Epithelial cell of esophagus (primary cell): Measurements from ENCODE around the gene AP3M1.

Source experiments
- DNase-seq: peaks from one replicate; pipeline ENCODE4 v3.0.0; 2010; ENCODE audit warnings: low read depth
- H3K4me3 ChIP-seq: 2 replicates; pipeline ENCODE4 v1.5.1; 2011; ENCODE audit warnings: mild to moderate bottlenecking, low read length, control low read depth
- TF ChIP-seq, protein P1 (sequence below): IDR thresholded peaks from 2 replicates; pipeline ENCODE4 v1.5.1; 2011; ENCODE audit warnings: low read depth, mild to moderate bottlenecking, low read length, control low read depth, inconsistent platforms; ENCODE audit not compliant: insufficient read depth; ENCODE audit errors: missing control alignments

The AP3M1 gene

DNA sequence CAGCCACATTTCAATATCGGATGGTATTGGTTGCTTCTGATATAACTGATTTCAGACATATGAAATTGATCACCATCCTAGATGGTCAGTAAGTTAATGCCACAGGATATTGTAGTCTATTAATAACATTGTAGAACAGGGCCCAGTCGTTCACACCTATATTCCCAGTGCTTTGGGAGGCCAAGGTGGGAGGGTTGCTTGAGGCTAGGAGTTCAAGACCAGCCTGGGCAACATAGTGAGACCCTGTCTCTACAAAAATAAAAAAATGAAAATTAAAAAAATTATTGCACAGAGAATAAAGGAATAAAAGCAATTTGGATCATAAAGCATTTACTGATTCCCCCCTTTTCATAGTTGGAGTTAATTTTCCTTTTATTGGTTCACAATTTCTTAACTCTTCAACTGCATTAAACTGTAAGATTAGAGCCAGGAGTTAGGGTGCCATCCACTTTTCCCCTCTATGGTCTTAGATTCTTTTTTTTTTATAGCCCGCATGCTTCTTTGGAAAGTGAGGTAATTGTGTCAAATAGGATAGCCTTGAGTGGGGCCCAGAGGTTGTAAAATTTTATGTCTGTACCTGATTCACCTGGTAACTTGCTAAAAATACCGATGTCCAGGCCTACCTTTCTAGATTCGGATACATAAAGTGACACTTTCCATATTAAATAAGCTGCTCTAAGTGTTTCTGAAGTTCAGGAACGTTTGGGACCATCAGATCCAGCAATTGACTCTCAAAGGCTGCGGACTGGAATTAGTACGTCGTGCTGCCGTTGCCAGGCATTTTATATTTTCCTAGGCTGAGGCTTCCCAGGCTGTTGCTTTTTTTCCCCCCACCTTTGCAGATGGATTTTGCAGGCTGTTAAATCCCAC lies 25.1 kb upstream of the AP3M1 start:
- H3K4me3 ChIP-seq = peak overlapping the region; percentile 98
- TF ChIP-seq, protein P1, sequence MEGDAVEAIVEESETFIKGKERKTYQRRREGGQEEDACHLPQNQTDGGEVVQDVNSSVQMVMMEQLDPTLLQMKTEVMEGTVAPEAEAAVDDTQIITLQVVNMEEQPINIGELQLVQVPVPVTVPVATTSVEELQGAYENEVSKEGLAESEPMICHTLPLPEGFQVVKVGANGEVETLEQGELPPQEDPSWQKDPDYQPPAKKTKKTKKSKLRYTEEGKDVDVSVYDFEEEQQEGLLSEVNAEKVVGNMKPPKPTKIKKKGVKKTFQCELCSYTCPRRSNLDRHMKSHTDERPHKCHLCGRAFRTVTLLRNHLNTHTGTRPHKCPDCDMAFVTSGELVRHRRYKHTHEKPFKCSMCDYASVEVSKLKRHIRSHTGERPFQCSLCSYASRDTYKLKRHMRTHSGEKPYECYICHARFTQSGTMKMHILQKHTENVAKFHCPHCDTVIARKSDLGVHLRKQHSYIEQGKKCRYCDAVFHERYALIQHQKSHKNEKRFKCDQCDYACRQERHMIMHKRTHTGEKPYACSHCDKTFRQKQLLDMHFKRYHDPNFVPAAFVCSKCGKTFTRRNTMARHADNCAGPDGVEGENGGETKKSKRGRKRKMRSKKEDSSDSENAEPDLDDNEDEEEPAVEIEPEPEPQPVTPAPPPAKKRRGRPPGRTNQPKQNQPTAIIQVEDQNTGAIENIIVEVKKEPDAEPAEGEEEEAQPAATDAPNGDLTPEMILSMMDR = no peak
- no peak for DNase-seq

DNA sequence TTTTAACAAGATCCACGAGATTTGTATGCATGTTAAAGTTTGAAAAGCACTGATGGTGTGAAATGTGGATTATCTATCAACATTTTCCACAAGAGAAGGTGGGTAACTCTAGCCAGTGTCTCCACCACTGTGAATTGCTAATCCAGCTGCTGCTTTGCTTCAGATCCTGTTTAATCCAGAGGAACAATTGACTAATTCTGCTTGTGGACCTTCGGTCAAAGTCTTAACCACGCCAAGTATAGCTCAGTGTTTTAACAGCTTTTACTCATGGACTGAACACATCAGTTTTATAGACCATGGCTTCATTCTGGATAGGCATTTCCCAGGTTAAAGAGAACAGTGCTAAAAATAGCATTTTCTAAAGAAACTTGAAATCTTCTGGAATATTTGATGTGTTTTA lies 23.9 kb upstream of the AP3M1 start:
- H3K4me3 ChIP-seq = no peak overlapping the region
- DNase-seq = no peak
- TF ChIP-seq, protein P1 = no peak

DNA sequence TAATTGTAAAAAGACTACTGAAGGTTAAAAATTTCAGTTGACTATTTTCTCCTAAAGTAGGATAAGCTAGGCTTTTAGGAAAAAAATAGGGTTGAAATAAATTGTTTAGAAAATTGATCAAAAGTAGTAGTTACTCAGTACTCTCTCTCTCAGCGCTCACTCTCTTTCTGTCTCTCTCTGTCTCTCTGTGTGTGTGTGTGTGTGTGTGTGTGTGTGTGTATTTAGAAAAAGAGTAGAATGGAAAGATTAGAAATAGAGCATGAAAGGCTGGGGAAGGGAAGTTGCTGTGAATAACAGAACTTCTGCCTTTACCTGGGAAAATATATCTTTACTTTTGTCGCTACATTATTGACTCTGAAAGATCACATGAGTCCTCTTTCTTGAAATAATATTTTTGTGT lies 21.0 kb upstream of the AP3M1 start:
- TF ChIP-seq, protein P1 = no peak
- no peak for DNase-seq
- no peak overlapping the region for H3K4me3 ChIP-seq

DNA sequence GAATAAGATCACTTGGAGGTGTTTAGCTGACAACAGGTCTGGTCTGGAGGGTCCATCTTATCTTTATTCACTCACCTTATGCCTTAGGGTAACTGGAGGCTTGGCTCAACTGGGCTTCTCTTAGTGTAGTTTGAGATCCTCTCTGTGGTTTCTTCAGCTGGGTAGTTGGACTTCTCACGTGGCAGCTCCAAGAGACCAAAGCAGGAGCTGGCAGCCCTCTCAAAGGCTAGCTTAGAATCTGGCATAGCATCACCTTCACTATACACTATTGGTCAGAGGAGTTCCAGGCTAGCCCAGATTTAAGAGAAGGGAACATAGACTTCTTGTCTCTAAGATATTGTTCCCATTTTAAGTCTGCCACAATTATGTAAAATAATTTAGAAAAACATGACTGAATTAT lies 16.8 kb upstream of the AP3M1 start:
- TF ChIP-seq, protein P1 = no peak
- no peak for DNase-seq

DNA sequence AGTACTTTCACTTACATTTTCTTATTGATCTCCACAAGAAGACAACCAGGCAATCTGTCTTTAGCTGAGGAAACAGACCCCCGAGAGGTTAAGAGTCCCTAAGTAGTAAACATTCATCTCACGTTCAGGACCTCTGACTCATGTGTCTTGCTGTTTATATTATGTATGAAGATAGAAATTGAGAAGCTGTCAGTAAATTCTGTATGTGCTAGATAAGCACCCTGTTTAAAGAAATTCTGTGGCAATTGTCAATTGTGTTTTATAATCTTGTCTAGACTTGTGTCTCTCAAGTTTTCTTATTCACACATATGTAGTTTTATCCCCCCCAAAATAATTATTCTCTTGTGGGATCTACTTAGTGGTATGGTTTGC lies 14.9 kb upstream of the AP3M1 start:
- no peak overlapping the region for H3K4me3 ChIP-seq
- TF ChIP-seq, protein P1 = no peak
- DNase-seq = peak; percentile 35

More for the DNA sequence above, 16.8 kb upstream of the AP3M1 start:
- H3K4me3 ChIP-seq = no peak overlapping the region

DNA sequence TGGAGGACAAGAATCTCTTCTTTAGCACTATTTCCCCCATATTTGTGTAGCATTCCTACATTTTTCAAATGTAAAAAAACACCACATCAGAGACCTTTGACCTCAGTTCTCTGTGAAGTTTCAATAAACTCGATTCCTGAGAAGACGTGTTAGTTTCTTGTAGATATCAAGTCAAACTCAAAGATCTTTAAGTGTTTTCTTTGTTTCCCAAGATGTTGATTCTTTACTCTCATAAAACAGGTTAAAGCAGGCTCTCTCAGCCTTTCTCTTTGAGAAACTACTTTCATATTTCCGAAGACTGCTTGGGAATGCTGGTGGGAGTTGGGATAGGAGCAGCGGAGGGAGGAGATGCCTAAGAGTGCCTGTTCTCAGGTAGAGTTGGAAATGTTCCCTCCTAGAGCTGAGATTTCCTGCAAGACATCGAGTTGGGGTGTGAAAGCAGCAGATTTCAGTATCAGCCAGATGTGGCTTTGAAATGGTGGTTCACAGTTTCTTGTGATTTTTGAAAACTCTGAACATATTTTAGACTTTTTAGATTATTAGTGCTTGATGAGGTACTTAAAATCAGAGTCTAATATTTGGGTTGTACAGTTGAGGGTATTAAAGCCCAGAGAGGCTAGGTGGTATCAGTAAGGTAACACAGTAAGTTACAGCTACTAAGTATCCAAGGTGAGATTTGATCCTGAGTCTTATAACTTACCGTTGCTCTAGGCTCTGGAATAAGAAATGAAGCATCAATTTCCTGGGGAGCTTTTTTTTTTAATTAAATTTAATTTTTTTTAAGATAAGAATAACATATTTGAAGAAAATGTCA lies 14.3 kb upstream of the AP3M1 start:
- TF ChIP-seq, protein P1 = no peak
- DNase-seq = no peak
- H3K4me3 ChIP-seq = no peak overlapping the region
